Ishikawa (cell line): Measurements from ENCODE around the gene LDHD.

ENCODE experiments used
- CEBPB ChIP-seq: IDR thresholded peaks from 2 replicates; pipeline ENCODE4 v1.6.1; 2012
- CREB1 ChIP-seq: IDR thresholded peaks from 2 replicates; pipeline ENCODE4 v1.6.1; 2012; ENCODE audit warnings: low read depth
- EGR1 ChIP-seq: IDR thresholded peaks from 2 replicates; pipeline ENCODE4 v1.6.1; 2012
- EP300 ChIP-seq: IDR thresholded peaks from 2 replicates; pipeline ENCODE4 v1.6.1; 2012; ENCODE audit warnings: borderline replicate concordance
- FOXM1 ChIP-seq: IDR thresholded peaks from 2 replicates; pipeline ENCODE4 v1.6.1; 2012; ENCODE audit warnings: low read depth, borderline replicate concordance
- MAX ChIP-seq: IDR thresholded peaks from 2 replicates; pipeline ENCODE4 v1.6.1; 2012
- NFIC ChIP-seq: IDR thresholded peaks from 2 replicates; pipeline ENCODE4 v1.6.1; 2012
- RAD21 ChIP-seq: IDR thresholded peaks from 2 replicates; pipeline ENCODE4 v1.6.1; 2012; ENCODE audit warnings: low read depth
- REST ChIP-seq: IDR thresholded peaks from 2 replicates; pipeline ENCODE4 v1.6.1; 2012; ENCODE audit warnings: low read depth, mild to moderate bottlenecking
- TAF1 ChIP-seq: IDR thresholded peaks from 2 replicates; pipeline ENCODE4 v1.6.1; 2012; ENCODE audit warnings: low read depth, mild to moderate bottlenecking
- TEAD4 ChIP-seq: IDR thresholded peaks from 2 replicates; pipeline ENCODE4 v1.6.1; 2012
- YY1 ChIP-seq: IDR thresholded peaks from 2 replicates; pipeline ENCODE4 v1.6.1; 2012; ENCODE audit warnings: low read depth
- ZBTB7A ChIP-seq: IDR thresholded peaks from 2 replicates; pipeline ENCODE4 v1.6.1; 2012; ENCODE audit warnings: low read depth

GRCh38 chr16:75063549-75064088, 53.0 kb downstream of the LDHD start:
- no peak for TF ChIP-seq REST
- TF ChIP-seq TAF1 = no peak
- TF ChIP-seq YY1 = no peak
- TF ChIP-seq EP300 = no peak
- TF ChIP-seq MAX = no peak
- TF ChIP-seq ZBTB7A = no peak
- no peak for TF ChIP-seq CEBPB
- TF ChIP-seq RAD21 = no peak
- TF ChIP-seq EGR1 = no peak
- no peak for TF ChIP-seq CREB1
- TF ChIP-seq TEAD4 = no peak
- TF ChIP-seq FOXM1 = no peak
- no peak for TF ChIP-seq NFIC
